SHP77 treated with DMSO at 0.1 percent for 48 hours (cell line): Measurements from ENCODE around the gene EPG5.
"Not testable (repeated sequence)": the region's sequence is repeated elsewhere in the genome, so short reads cannot be mapped to it uniquely, and the experiment has no call there.

Source experiments
- DNase-seq: peaks from one replicate; lab custom pipeline; 2025; lab: John Stamatoyannopoulos, UW

The EPG5 gene, protein sequence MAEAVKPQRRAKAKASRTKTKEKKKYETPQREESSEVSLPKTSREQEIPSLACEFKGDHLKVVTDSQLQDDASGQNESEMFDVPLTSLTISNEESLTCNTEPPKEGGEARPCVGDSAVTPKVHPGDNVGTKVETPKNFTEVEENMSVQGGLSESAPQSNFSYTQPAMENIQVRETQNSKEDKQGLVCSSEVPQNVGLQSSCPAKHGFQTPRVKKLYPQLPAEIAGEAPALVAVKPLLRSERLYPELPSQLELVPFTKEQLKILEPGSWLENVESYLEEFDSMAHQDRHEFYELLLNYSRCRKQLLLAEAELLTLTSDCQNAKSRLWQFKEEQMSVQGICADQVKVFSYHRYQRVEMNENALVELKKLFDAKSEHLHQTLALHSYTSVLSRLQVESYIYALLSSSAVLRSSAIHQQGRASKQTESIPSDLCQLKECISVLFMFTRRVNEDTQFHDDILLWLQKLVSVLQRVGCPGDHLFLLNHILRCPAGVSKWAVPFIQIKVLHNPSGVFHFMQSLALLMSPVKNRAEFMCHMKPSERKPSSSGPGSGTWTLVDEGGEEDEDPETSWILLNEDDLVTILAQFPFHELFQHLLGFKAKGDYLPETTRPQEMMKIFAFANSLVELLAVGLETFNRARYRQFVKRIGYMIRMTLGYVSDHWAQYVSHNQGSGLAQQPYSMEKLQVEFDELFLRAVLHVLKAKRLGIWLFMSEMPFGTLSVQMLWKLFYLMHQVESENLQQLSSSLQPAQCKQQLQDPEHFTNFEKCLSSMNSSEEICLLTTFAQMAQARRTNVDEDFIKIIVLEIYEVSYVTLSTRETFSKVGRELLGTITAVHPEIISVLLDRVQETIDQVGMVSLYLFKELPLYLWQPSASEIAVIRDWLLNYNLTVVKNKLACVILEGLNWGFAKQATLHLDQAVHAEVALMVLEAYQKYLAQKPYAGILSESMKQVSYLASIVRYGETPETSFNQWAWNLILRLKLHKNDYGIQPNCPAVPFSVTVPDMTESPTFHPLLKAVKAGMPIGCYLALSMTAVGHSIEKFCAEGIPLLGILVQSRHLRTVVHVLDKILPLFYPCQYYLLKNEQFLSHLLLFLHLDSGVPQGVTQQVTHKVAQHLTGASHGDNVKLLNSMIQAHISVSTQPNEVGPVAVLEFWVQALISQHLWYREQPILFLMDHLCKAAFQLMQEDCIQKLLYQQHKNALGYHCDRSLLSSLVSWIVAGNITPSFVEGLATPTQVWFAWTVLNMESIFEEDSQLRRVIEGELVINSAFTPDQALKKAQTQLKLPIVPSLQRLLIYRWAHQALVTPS (N-terminal part only)

DNA sequence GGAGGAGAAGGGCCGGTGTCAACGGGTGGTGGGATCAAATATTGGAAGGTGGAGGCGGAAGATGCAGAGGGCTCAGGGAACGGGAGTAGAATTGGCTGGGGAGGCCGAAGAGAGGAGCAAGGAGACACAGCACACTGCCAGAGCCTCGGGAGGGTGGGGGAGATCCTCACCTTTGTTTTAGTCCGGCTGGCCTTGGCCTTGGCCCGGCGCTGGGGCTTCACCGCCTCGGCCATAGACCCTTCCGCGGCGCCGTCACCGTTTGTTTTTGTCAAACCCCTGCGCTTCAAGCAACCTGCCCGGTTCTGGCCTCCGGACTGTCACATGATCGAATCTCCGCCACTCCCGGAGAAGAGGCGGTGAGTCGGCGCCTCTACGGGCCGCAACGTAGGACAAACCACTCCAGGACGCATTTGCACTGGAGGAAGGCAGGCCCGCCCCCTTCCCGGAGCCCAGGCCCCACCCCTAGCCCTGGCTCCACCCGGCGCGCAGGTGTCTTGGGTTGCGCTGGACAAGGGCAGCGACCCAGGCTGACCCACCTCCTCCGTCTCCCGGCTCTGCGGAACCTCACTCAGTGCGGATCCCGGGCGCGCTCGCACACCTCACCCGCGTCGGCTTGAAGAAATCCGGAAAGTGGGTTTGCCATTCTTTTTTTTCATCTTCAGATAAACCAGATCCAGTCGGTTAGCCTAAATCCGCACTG, at the start of gene EPG5:
TSS of gene EPG5 (minus strand) at position 323 of the 700 bp plus-strand sequence. CDS start at position 233, 90 bp downstream.
- DNase-seq, result peak; percentile 90

DNA sequence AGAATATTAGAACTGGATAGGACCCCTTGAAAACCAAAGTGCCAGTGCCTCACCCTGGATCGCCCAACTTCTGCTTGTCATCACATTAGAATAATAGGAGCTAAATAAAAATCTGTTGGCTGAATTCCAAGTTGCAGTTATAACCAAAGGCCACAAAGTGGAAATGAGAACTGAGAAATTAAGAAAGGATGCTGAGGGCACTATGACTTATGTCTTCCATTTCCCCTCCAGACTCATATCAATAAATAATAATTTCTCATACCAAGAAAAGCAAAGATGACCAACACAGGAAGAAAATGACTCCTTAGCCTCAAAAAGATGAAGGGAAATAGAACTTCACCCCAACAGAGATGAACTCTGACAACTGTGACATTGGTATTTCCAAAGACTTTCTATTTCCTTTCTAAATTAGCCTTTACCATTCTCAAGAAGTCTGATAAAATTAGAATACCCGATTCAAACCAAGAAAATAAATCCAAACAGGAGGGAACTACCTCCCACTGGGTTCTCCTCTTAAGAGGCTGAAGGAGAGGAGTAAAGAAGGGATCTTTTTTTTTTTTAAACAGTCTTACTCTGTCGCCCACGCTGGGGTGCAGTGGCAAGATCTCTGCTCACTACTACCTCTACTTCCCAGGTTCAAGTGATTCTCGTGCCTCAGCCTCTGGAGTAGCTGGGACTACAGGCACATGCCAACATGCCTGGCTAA, 46.5 kb upstream of the EPG5 start:
- DNase-seq, result no peak

DNA sequence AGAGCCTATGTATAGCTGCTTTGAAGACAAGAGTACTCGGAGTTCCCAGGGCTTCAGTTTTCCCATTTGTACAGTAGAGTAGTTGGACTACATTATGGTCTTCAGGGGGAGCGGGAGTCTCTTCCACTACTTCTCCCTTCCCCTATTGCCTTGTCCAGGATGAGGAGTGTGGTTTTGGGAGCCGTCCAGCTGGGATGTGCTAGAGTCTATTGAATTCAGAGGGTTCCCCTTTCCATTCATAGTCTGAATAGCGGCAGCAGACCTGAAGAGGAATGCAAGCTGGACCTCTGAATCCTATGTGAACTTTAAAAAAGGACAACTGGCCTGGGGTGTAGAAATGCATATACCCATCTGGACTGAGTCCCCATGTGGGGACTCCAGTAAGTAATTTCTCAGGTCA, 43.5 kb upstream of the EPG5 start:
- DNase-seq, result no peak

DNA sequence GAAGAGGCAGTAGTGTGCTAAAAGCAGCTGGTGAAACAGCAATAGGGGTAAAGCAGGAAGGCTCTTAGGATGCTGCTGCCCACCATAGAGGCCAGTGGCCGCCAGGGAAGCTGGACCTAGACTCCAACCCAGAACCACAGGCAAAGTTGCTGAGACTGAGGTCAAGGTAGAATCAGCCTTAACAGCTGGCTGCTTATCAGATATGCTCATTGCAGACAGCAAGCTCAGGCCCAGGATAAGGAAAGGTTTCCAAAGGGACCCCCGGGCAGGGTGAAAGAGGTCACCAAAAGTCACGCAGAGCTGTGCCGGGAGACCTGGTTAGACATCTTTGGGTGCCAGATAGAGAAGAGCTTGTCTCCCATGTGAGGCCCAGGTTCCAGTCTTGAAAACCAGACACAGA, 42.9 kb upstream of the EPG5 start:
- no peak for DNase-seq

DNA sequence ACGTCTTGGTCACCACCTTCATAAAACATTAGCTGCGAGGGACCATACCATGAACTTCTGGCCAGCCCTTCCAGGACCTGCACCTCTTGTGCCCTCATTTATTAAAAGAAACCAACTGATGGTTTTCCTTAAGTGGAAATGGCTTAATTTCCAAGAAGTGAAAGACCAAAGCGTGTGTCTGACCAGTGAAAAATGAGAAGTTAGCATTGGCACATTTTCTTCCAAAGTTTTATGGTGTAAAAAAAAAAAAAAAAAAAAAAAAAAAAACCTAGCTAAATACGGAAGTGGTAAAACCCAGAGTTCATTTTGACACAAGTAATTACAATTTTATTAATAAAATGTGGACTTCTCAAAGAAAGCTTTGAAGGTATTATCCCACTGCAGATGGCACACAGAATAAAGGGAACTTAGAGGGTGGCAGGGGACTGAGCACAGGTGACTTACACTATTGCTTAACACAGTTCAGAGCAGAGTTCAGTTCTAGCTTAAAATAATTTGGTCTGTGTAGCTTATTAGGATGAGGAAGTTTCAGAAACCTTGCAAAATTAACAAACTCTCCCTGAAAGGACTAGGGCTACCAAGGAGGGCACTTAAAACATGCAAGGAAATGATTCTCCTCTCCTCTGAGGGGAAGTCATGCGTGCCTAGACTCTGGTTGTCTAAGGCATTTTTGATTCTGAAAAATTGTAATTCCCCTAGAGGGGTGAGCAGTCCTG, 42.2 kb upstream of the EPG5 start:
- no peak for DNase-seq

DNA sequence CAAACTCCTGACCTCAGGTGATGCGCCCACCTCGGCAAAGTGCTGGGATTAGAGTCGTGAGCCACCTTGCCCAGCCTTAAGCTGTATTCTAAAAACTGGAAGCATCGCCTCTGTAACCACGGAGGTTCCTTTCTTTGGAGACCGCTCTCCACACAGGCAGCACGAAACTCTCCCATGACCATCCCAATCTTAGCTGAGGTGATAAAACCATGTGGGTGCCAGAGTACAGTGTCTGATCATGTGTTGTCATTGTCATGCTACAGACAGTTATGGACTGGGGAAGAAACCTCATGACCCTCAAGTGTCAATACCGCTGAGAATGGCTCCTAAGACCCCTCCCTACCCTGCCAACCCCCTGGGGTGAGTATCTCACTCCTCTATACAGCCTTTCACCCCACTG, 41.4 kb upstream of the EPG5 start:
- no peak for DNase-seq

DNA sequence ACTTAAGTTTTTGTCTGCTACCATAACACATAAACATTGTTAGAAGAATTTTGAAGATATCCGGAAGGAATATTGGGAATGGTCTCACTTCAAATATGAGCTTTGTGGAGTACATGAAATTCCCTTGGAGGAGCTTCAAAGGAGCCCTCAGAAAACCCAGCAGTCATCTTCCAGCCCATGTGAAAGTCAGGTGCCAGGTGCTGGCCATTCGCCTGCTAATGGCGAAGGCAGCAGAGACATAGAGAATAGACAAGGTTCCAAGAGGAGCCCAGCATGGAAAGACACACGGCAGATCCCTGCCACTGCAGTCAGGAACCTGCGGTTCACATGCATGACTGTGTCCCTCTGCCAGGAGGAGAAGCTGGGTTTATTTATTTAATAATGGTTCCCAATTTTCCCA, 40.0 kb upstream of the EPG5 start:
- DNase-seq, result no peak

DNA sequence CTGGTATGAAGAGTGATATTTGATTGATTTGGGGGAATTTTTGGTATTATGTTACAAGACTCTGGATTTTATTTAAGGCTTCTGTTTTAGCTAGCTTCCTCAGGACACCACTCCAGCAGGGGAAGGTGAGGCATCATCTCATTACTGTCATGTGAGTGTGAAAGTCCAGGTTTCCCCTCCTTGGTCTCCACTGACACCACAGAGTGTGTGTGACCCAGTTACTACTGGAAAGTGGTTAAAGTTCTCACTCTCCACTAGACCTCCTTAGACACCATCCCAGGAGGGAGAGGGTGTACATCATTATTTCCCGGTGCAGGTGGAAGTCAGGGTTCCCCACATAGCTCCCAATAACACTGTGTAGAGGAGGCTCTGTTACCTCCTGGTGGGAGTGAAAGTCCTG, 35.8 kb upstream of the EPG5 start:
- no peak for DNase-seq

DNA sequence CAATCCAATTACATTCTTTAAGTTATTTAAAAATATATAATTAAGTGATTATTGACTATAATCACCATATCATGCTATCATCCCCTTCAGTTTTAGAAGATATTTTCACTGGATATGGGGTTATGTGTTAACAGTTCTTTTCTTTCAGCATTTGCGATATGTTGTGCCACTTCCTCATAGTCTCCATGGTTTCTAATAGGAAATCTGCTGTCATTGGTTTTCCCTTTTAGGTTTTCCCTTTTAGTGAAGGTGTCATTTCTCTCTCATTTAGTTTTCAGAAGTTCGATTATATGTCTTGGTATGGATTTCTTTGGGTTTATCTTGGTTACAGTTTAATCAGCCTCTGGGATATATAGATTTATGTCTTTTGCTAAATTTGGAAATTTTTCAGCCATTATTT, 34.8 kb upstream of the EPG5 start:
- no peak for DNase-seq

DNA sequence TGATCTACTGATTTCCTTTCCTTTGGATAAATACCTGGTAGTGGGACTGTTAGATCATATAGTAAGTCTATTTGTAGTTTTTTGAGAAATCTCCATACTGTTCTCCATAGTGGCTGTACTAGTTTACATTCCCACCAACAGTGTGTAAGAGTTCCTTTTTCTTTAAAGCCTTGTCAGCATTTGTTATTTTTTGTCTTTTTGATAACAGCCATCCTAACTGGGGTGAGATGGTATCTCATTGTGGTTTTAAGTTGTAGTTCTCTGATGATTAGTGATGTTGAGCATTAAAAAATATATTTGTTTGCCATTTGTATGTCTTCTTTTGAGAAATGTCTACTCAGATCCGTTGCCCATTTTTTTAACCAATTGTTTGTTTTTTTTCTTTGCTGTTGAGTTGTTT, 33.9 kb upstream of the EPG5 start:
- DNase-seq, result no peak

DNA sequence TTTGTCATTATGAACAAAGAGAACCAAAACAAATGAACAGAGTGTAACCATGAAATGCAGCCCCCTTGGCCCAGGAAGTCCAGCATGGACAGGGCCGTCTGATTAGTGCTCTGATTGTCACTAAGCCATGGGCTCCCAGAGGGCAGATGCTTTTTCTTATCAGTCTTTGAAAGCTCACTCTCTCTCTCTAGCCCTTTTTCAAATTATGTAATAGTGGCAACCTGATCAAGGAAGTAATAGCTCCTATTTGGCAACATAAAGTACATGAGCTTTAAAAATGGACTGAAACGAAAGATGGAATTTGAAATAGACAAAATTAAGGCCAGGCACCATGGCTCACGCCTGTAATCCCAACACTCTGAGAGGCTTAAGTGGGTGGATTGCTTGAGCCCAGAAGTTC, 32.4 kb upstream of the EPG5 start:
- DNase-seq, result no peak

DNA sequence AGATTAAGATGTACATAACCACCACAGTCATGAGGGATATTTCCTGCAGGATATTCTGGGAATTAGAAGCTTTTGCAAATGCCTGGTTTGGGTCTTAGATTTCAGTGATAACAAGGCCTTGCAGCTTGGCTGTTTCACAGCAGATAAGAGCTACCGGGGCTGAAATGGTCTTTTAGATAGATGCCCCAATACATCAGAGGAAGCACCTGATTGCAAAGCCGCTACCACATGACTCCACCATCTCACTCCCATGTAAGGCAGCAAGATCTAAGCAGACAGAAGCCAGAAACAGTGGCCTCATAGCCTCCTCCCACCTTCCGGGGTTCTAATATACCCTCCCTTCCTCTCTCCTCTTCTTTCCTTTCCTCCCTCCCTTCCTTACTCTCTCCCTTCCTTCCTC, 31.1 kb upstream of the EPG5 start:
- DNase-seq, result no peak

DNA sequence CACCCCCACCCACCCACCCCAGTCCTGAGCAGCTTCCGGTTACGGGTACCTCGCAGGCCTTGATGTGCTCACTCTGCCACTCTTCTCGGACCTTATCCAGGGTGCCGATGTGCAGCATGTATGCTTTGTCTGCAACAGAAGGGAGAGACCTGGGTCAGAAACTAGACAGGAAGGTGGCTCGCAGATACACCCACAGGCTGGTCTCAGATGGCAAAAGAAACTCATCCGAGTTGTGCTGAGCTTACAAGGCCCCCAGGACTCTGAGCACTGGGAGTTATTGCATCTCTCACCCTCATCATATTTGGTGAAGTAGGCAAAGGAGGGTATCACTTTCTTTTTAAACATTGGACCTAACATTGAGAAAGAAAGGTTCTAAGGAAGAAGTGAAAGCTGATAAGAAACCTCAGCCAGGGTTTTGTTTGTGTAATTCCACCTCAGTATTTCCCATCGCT, 30.6 kb upstream of the EPG5 start:
- DNase-seq, result no peak

DNA sequence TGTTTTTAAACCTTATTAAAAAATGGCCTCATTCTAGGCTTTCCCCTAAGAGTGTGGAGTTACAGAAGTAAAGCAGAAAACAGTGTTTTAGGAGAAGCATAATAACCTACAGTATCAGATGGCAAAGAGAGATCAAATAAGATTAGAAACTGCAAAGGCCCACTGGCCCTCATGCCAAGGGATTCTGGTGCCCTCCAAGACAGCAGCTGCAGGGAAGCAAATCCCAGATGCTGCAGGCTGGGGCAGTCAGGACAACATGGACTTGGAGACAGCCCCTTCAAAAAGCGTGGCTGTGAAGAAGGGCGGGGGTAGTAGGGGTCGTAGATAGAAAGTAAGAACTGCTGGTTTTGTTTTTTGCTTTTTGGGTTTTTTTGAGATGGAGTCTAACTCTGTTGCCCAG, 28.3 kb upstream of the EPG5 start:
- no peak for DNase-seq

DNA sequence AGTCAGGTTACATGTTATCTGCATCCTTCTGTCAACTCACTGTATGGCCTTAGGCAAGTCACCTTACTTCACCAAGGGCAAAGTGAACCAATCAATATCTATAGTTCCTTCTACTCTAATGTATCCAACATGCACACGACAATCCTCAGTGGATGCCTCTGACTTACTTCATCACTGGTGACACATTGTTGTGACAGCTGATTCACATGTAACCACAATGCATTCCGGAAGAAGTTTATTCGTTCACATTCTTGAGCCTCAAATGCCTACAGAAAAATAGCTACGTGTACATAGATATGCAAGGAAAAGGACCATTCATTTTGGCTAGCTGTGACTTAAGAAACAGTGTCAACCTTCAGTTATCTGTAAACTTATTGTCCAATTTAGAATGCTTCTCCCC, 26.3 kb upstream of the EPG5 start:
- DNase-seq, result no peak

DNA sequence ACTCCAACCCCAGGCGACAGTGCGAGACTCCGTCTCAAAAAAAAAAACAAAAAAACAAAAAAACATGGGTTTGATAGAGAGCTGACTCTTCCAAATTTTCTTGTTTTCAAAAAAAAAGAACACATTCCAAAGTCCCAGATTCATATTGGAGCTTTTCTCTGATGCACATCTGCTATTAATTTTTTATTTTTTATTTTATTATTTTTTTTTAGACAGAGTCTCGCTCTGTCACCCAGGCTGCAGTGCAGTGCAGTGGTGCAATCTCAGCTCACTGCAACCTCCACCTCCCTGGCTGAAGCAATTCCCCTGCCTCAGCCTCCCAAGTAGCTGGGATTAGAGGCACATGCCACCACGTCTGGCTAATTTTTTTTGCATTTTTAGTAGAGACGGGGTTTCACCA, 25.4 kb upstream of the EPG5 start:
- not testable (repeated sequence) for DNase-seq

DNA sequence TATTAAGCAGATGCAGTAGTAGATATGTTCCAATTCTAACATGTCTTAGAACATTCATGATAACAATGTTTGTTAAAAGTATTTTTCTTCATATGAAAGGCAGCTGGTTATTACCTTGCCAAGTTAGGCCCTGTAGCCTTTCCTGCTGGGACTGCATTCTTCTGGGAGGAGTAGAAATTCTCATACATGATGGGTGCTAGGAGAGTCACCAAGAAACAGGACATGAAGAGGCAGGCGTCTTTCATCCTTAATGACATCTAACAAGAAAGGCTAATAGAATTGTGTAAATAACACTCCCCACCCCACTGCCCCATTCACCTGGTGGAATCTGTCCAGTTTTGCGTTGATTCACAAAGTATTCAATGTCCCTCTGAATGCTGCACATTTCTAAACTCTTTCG, 24.7 kb upstream of the EPG5 start:
- no peak for DNase-seq

DNA sequence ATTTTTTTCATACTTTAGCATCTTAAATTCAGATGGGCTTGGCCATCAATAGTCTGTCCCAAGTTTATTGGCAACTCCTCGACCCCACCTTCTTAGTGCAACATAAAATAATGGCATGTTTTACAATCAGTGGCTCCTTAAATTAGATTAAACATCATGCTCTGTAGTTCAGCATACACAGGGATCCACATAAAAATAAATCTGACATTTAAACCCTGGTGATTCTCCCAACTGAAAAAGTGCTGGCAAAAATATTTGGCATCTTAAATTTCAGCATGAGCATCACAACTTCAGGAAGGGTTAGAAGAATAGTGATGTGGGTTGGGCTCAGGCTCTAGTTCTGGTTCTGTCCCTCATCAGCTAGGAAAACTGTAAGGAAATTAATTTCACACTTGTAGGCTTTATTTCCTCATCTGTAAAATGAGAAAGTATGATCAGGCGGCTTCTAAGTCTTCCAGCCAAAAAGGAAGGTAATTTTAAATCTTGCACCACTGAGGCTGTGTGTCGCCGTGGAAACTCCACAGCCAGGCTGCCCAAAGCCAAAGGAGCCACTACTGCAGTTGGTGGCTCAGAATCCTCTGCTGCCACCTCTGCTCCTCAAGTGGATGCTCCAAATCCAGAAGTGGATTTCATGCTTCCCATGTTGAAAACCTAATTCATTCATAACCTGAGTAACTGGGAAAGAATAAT, 17.6 kb upstream of the EPG5 start:
- no peak for DNase-seq

DNA sequence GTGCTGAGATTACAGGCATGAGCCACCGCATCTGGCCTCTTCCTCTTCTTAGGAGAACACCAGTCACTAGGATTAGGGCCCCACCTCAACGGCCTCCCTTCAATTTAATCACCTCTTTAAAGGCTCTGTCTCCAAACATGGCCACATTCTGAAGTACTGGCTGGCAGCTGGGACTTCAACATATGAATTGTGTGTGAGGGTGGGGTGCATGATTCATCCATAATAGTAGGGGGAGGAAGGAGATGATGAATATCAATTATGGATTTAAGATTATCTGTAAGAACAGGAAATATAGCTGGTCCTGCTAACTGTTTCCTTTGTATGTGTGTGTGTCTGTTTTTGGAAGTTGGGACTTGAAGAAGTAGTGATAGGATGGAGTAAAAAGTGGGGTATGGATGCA, 14.7 kb upstream of the EPG5 start:
- DNase-seq, result no peak

DNA sequence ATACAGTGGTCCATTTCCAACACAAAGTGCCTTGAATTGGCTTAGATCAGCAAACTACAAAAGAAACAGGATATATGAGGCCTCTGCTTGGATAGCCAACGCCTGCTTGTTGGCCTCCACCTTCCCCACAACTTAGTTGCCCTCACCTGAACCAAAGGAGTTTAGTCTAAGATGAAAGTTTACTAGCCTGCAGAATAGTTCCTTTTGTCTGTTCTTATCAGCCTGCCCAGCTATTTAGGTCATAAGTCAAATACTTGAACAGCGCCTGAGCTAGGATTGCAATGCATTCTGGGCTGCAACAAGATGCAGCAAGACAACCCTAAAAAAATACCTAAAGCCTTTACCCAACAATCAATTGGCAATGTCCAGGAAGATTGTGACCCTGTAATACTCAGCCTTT, 13.1 kb upstream of the EPG5 start:
- no peak for DNase-seq
